A549 (cell line): ENCODE measurements around the gene NTN1.

ENCODE experiments used
- CTCF ChIP-seq: fragments of >200 bp; sonication (Bioruptor Twin); formaldehyde crosslinking; IDR thresholded peaks from 3 replicates; pipeline ENCODE4 v1.5.1; 2016
- HDAC2 ChIP-seq: fragments of 200-600 bp; sonication (generic); IDR thresholded peaks from 2 replicates; pipeline ENCODE4 v1.6.1; 2016
- KDM1A ChIP-seq: fragments of 200-600 bp; sonication (generic); IDR thresholded peaks from 2 replicates; pipeline ENCODE4 v1.6.1; 2016; ENCODE audit warnings: low read depth, mild to moderate bottlenecking
- POLR2A ChIP-seq: IDR thresholded peaks from 2 replicates; pipeline ENCODE4 v1.6.1; 2012; ENCODE audit warnings: mild to moderate bottlenecking, low read length
- RAD21 ChIP-seq, 2 experiments: fragments of >200 bp in 1 of 2; sonication (Bioruptor Twin) in 1 of 2; formaldehyde crosslinking in 1 of 2; IDR thresholded peaks in 1 of 2; conservative IDR thresholded peaks in 1 of 2; 2 replicates in 1 of 2; 3 replicates in 1 of 2; pipeline ENCODE4 v1.6.1; 2012 to 2018; ENCODE audit warnings: inconsistent platforms in 1 of 2
- RCOR1 ChIP-seq: fragments of 150-350 bp; IDR thresholded peaks from 2 replicates; pipeline ENCODE4 v1.6.1; 2014; ENCODE audit warnings: antibody characterized with exemption, low read length, low read depth
- RFX5 ChIP-seq: fragments of 450-650 bp; IDR thresholded peaks from 2 replicates; pipeline ENCODE4 v1.7.1; 2014; ENCODE audit warnings: antibody characterized with exemption, mild to moderate bottlenecking, moderate library complexity
- SMC3 ChIP-seq: fragments of >200 bp; sonication (Bioruptor Twin); formaldehyde crosslinking; IDR thresholded peaks from 3 replicates; pipeline ENCODE4 v1.6.1; 2018; ENCODE audit warnings: inconsistent platforms

- no peak for TF ChIP-seq CTCF
- no peak for TF ChIP-seq SMC3
- TF ChIP-seq HDAC2, result no peak
- no peak for TF ChIP-seq POLR2A
- TF ChIP-seq RFX5, result no peak
- no peak for TF ChIP-seq KDM1A
- TF ChIP-seq RAD21 (conservative IDR thresholded peaks at IDR 0.05 in 1 of 2, IDR thresholded peaks at IDR 0.05 in 1 of 2), result no peak
- TF ChIP-seq RCOR1, result no peak
Observed at GRCh38 chr17:9002227-9002605, 19.1 kb upstream of the NTN1 start.
